HL-60/S4 (cell line): Measurements from ENCODE around the gene FBL.
"Not testable (repeated sequence)": the region's sequence is repeated elsewhere in the genome, so short reads cannot be mapped to it uniquely, and the experiment has no call there.

Experiments used
- in situ Hi-C: fragments of 300-500 bp; cut with MboI; formaldehyde crosslinking; loops from 2 replicates; pipeline ENCODE4 v1.14.3; 2022; ENCODE audit warnings: low sequenced_read_pairs

Gene FBL

DNA sequence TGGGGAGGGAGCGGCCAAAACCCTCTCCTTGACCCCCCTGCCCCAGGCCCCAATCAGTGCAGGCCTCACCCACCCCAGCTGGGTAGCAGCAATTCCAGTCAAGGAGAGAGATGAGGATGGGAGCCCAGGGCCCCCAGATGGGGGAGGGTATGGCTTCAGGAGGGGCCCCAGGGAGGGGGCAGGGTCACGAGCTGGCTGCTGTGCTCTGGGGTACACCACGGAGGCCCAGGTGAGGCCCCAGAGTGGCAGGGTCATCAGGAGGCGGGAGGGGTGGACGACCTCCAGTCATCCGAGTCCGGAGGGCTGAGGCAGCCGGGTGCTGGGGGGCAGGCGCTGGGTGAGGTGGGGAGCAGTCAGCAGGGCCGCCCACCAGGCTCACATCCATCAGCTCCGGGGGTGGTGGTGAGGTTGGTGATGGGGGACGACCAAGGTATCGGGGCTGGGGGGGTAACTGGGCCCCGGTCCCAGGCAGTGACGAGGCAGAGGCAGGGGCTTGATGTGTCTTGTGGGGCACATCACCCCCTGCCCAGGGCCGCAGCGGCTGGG, 20.6 kb downstream of the FBL start:
- in situ Hi-C loops = no loop called here

GRCh38 chr19:39825093-39825463, 21.1 kb downstream of the FBL start:
- in situ Hi-C loops = no loop called here

GRCh38 chr19:39824143-39825092, 21.8 kb downstream of the FBL start:
- in situ Hi-C loops = no loop called here

- in situ Hi-C loops = no loop called here
Observed at GRCh38 chr19:39823686-39824085, 22.5 kb downstream of the FBL start.

DNA sequence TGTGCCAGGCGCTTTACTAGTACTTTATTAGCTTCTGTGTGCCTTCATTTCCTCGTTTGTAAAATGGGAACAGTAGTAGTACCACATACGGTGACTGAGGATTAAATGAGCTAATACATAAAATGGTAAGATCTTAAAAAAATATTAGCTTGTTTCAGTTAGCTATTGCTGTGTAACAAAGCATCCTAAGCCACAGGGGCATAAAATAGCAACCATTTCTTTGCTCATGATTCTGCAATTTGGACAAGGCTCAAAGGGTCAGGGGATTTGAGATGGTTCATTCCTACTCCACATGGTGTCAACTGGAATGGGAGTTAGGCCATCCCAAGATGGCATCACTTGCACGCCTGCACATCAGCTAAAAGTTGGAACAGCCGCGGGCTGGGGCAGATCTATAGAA, 25.5 kb downstream of the FBL start:
- in situ Hi-C loops = no loop called here

- in situ Hi-C loops = no loop called here
Observed at GRCh38 chr19:39819786-39820185, 26.4 kb downstream of the FBL start.

GRCh38 chr19:39818626-39819097, 27.5 kb downstream of the FBL start:
- in situ Hi-C loops = no loop called here

DNA sequence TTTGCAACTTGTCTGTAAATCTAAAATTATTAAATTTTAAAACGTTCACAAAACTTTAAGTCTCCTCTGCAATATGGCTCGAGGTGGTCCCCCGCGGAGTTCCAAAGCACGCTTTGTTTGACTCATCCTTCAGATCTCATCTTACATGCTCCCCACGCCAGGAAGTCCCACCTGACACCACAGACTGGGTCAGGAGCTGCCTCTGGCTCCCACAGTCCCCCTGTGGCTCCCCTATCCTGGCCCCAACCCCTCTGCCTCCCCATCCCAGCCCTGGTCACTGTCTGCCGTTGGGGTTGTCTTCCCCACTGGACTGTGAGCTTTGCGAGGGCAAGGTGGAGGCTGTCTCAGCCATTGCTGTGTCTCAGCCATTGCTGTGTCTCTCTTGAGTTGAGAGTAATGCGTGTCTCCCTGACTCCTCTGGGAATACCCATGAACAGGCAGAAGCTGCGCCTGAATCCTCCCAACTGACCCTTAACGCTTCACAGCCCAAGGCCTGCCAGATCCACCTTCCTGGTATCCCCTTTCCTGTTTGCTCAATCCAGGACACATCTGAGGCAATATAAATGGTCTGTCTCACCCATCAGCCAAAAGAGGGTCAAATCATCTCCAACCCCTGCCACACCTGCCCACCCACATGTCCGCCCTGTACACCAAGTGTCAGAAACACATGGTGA, 28.2 kb downstream of the FBL start:
- in situ Hi-C loops = no loop called here

- in situ Hi-C loops = no loop called here
Observed at GRCh38 chr19:39816287-39817048, 29.7 kb downstream of the FBL start.

DNA sequence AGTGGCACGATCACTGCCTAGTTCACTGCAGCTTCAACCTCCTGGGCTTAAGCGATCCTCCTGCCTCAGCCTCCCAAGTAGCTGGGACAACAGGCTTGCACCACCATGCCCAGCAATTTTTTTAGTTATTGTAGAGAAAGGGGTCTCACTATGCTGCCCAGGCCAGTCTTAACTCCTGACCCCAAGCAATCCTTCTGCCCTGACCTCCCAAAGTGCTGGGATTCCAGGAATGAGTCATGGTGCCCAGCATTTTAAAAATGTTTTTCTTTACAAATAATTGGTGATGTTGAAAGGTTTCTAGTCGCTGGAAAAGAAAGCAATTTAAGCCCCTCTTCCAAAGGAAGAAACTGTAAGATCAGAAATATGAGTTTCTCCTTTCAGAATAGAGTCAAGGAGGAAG, 31.6 kb downstream of the FBL start:
- in situ Hi-C loops = no loop called here

DNA sequence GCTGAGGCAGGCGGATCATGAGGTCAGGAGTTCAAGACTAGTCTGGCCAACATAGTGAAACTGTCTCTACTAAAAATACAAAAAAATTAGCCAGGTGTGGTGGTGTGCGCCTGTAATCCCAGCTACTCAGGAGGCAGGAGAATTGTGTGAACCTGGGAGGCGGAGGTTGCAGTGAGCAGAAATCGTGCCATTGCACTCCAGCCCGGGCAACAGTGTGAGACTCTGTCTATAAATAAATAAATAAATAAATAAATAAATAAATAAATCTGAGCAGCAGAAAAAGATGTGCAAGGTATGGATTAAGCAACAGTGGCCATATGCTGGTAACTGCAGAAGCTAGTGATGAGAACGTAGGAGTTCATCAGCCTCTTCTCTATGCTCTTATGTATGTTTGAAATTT, 32.1 kb downstream of the FBL start:
- in situ Hi-C loops = not testable (repeated sequence)

GRCh38 chr19:39813264-39813993, 32.8 kb downstream of the FBL start:
- in situ Hi-C loops = no loop called here

GRCh38 chr19:39811064-39811463, 35.1 kb downstream of the FBL start:
- in situ Hi-C loops = no loop called here

- in situ Hi-C loops = no loop called here
Observed at GRCh38 chr19:39810424-39810823, 35.8 kb downstream of the FBL start.

DNA sequence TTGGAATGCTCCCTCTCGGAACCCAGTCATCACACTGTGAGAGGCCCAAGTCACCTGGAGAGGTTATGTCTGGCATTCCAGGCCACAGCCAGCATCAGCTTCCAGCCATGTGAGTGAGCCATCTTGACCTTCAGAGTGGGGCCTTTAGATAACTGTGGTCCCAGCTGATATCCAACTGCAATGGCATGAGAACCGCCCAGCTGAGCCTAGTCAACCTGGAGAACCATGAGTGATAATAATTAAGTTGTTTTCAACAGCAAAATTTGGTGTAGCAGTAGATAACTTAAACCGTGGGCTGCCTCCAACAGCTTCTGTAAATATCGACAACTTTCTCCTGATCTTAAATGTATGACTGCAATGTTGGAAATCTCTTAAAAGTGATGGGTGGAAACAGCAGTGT, 36.8 kb downstream of the FBL start:
- in situ Hi-C loops = no loop called here

DNA sequence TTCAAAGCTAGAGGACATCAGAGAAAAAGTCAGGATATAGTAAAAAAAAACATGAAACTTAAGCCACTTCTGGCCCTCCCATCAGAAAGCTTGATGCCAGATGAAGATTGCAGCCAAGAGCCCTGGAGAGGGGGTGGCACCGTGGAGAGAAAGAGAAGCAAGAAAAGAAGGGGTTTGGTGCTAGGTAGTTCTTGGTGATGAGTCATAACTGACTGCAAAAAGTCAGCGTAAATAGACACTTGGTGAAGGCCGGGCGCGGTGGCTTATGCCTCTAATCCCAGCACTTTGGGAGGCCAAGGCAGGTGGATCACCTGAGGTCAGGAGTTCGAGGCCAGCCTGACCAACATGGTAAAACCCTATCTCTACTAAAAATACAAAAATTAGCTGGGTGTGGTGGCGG, 37.5 kb downstream of the FBL start:
- in situ Hi-C loops = not testable (repeated sequence)

DNA sequence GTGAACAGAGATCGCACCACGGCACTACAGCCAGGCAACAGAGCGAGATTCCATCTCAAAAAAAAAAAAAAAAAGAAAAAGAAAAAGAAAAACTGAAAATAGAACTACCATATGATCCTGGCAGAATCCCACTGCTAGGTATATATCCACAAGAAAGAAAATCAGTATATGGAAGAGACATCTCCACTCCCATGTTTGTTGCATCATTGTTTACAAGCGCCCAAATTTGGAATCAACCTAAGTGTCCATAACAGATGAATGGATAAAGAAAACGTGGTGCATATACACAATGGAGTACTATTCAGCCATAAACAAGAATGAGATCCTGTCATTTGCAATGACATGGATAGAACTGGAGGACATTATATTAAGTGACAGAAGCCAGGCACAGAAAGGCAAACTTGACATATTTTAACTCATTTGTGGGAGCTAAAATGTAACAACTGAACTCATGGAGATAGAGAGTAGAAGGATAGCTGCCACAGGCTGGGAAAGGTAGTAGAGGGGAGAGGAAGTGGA, 38.3 kb downstream of the FBL start:
- in situ Hi-C loops = no loop called here

- in situ Hi-C loops = no loop called here
Observed at GRCh38 chr19:39805104-39805503, 41.1 kb downstream of the FBL start.

DNA sequence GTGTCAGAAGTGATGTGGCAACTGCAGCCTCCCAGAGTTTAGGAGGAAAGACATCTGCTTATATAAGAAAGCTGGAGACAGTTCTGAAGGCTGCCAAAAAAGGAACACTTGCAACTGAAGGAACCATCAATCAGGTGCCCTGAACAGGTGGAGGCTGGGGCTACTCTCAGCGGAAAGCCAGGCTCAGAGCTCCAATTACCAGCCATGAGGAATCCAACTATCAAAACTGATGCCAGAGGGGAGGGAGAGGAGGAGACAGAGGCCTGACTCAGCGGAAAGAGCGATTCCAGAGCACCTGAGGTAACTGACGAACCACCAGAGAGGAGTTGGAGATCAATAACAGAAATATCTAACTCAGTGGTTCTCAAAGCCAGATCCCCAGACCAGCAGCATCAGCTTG, 43.2 kb downstream of the FBL start:
- in situ Hi-C loops = no loop called here

DNA sequence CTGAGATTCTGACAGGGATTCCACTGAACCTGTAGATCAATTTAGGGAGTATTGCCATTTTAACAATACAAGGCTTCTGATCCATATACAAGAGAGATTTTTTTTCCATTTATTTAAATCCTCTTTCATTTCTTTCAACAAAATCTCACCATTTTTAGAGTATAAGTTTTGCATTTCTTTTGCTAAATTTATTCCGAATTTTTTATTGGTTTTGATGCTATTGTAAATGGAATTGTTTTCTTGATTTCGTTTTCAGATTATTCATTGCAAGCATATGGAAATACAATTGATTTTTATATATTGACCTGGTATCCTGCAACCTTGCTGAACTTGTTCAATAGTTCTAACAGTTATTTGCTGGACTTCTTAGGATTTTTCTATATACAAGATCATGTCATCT, 49.1 kb downstream of the FBL start:
- in situ Hi-C loops = no loop called here
